HUES6 (cell line): ENCODE results near the gene PANX2.
"Not testable (repeated sequence)": the region's sequence is repeated elsewhere in the genome, so short reads cannot be mapped to it uniquely, and the experiment has no call there.

ENCODE experiments used
- H3K27ac ChIP-seq: 2 replicates; pipeline ENCODE4 v1.7.0; 2013; ENCODE audit warnings: low read depth, mild to moderate bottlenecking, low read length, inconsistent platforms
- H3K27me3 ChIP-seq: 2 replicates; pipeline ENCODE4 v1.6.1; 2013; ENCODE audit warnings: low read length; ENCODE audit not compliant: control insufficient read depth, insufficient read depth
- H3K36me3 ChIP-seq: 2 replicates; pipeline ENCODE4 v1.6.1; 2013; ENCODE audit warnings: low read length; ENCODE audit not compliant: control insufficient read depth, insufficient read depth
- H3K4me1 ChIP-seq: 2 replicates; pipeline ENCODE4 v1.6.1; 2013; ENCODE audit warnings: low read length; ENCODE audit not compliant: control insufficient read depth, insufficient read depth
- H3K4me3 ChIP-seq: 2 replicates; pipeline ENCODE4 v1.5.1; 2013; ENCODE audit warnings: low read depth, low read length
- H3K9ac ChIP-seq: one replicate; pipeline ENCODE4 v1.6.1; 2013; ENCODE audit warnings: mild to moderate bottlenecking, low read length
- H3K9me3 ChIP-seq: 2 replicates; pipeline ENCODE4 v1.6.1; 2013; ENCODE audit warnings: low read depth, low read length; ENCODE audit not compliant: control insufficient read depth, insufficient read depth

Gene PANX2

GRCh38 chr22:50165436-50166123, 5.0 kb upstream of the PANX2 start:
- no peaks in the 10 kb centered on the region for H3K36me3 ChIP-seq
- H3K4me1 ChIP-seq: no peaks in the 10 kb centered on the region
- H3K27me3 ChIP-seq: peaks cover 27% of the 10 kb centered on the region
- no peaks in the 10 kb centered on the region for H3K9me3 ChIP-seq
- H3K9ac ChIP-seq: no peak overlapping the region
- no peak overlapping the region for H3K27ac ChIP-seq
- H3K4me3 ChIP-seq: no peak overlapping the region

- Histone ChIP-seq H3K27me3 (peaks cover 46% of the 10 kb centered on the region), H3K4me1 (no peaks in the 10 kb centered on the region), H3K4me3 (no peak overlapping the region), H3K9me3 (no peaks in the 10 kb centered on the region), H3K36me3 (no peaks in the 10 kb centered on the region), H3K27ac (no peak overlapping the region), H3K9ac (no peak overlapping the region)
Measured at GRCh38 chr22:50167689-50168489, 2.6 kb upstream of the PANX2 start.

GRCh38 chr22:50168490-50169180, 1.9 kb upstream of the PANX2 start:
- not testable (repeated sequence) for H3K4me1 ChIP-seq, H3K9ac ChIP-seq, H3K9me3 ChIP-seq, H3K36me3 ChIP-seq, H3K27ac ChIP-seq, H3K4me3 ChIP-seq
- peaks cover 46% of the 10 kb centered on the region for H3K27me3 ChIP-seq

GRCh38 chr22:50169181-50169759, 1.3 kb upstream of the PANX2 start:
- H3K27ac ChIP-seq: no peak overlapping the region
- H3K4me1 ChIP-seq: no peaks in the 10 kb centered on the region
- H3K9ac ChIP-seq: no peak overlapping the region
- peaks cover 46% of the 10 kb centered on the region for H3K27me3 ChIP-seq
- H3K9me3 ChIP-seq: no peaks in the 10 kb centered on the region
- no peaks in the 10 kb centered on the region for H3K36me3 ChIP-seq
- H3K4me3 ChIP-seq: peak overlapping the region; percentile 55

GRCh38 chr22:50169774-50170341, 673 bp upstream of the PANX2 start:
- H3K4me3 ChIP-seq: peak overlapping the region; percentile 55
- H3K9ac ChIP-seq: no peak overlapping the region
- H3K4me1 ChIP-seq: no peaks in the 10 kb centered on the region
- peaks cover 46% of the 10 kb centered on the region for H3K27me3 ChIP-seq
- no peak overlapping the region for H3K27ac ChIP-seq
- H3K9me3 ChIP-seq: no peaks in the 10 kb centered on the region
- no peaks in the 10 kb centered on the region for H3K36me3 ChIP-seq

GRCh38 chr22:50171319-50171964, 911 bp downstream of the PANX2 start:
- no peak overlapping the region for H3K27ac ChIP-seq
- peaks cover 7% of the 10 kb centered on the region; the same call in 1 of the 2 replicates for H3K4me1 ChIP-seq
- H3K4me3 ChIP-seq: peak overlapping the region; percentile 87
- no peaks in the 10 kb centered on the region for H3K36me3 ChIP-seq
- no peaks in the 10 kb centered on the region for H3K9me3 ChIP-seq
- no peak overlapping the region for H3K9ac ChIP-seq
- H3K27me3 ChIP-seq: peaks cover 46% of the 10 kb centered on the region

- Histone ChIP-seq H3K36me3 (no peaks in the 10 kb centered on the region), H3K4me3 (no peak overlapping the region), H3K4me1 (peaks cover 7% of the 10 kb centered on the region; the same call in 1 of the 2 replicates), H3K9ac (no peak overlapping the region), H3K27ac (no peak overlapping the region), H3K9me3 (no peaks in the 10 kb centered on the region), H3K27me3 (peaks cover 44% of the 10 kb centered on the region)
Measured at GRCh38 chr22:50171965-50172421, 1.5 kb downstream of the PANX2 start.

GRCh38 chr22:50173311-50173982, 2.9 kb downstream of the PANX2 start:
- H3K36me3 ChIP-seq: no peaks in the 10 kb centered on the region
- H3K27ac ChIP-seq: no peak overlapping the region
- no peaks in the 10 kb centered on the region for H3K9me3 ChIP-seq
- no peak overlapping the region for H3K9ac ChIP-seq
- H3K4me3 ChIP-seq: no peak overlapping the region
- H3K4me1 ChIP-seq: peaks cover 7% of the 10 kb centered on the region; the same call in 1 of the 2 replicates
- peaks cover 32% of the 10 kb centered on the region for H3K27me3 ChIP-seq

- peaks cover 27% of the 10 kb centered on the region for H3K27me3 ChIP-seq
- no peak overlapping the region for H3K4me3 ChIP-seq
- no peak overlapping the region for H3K27ac ChIP-seq
- H3K36me3 ChIP-seq: no peaks in the 10 kb centered on the region
- peaks cover 7% of the 10 kb centered on the region; the same call in 1 of the 2 replicates for H3K4me1 ChIP-seq
- H3K9ac ChIP-seq: no peak overlapping the region
- H3K9me3 ChIP-seq: no peaks in the 10 kb centered on the region
Measured at GRCh38 chr22:50173983-50174355, 3.4 kb downstream of the PANX2 start.
